OCI-LY1 (cell line): ENCODE measurements around the gene CACNB1.

Source experiments
- CTCF ChIP-seq: fragments of 200-600 bp; sonication (generic), shearing (Covaris generic); IDR thresholded peaks from 2 replicates; pipeline ENCODE4 v1.5.1; 2017; ENCODE audit warnings: mild to moderate bottlenecking, antibody characterized with exemption, low read length, moderate library complexity, mixed read lengths
- EZH2 ChIP-seq: fragments of 200-600 bp; sonication (generic), shearing (Covaris generic); IDR thresholded peaks from 2 replicates; pipeline ENCODE4 v1.8.0; 2017; ENCODE audit warnings: borderline replicate concordance, mixed run types, mild to moderate bottlenecking, antibody characterized with exemption, low read length, moderate library complexity, mixed read lengths

- no peak for TF ChIP-seq CTCF
- no peak for TF ChIP-seq EZH2
Measured at GRCh38 chr17:39195568-39196160, 1.8 kb downstream of the CACNB1 start.
